Osteoblast (primary cell): Measurements from ENCODE around the gene COPA. TPM values are rescaled to one million over a fixed set of nuclear protein-coding genes. Genes with fewer than 3 reads are reported as not detected.

Experiments
- DNase-seq: peaks from one replicate; pipeline ENCODE4 v3.0.0; 2011; ENCODE audit warnings: low spot score, mixed read lengths; ENCODE audit not compliant: insufficient read length; ENCODE audit errors: missing footprints
- H2AFZ ChIP-seq: 2 replicates; pipeline ENCODE4 v1.6.0; 2011; ENCODE audit warnings: mild to moderate bottlenecking, low read length
- H3K27ac ChIP-seq: 2 replicates; pipeline ENCODE4 v1.5.1; 2011; ENCODE audit warnings: mild to moderate bottlenecking, low read depth, low read length, moderate library complexity
- H3K27me3 ChIP-seq: 2 replicates; pipeline ENCODE4 v1.6.0; 2012; ENCODE audit warnings: mild to moderate bottlenecking, control low read depth, inconsistent platforms, low read length, moderate library complexity; ENCODE audit not compliant: insufficient read depth
- H3K36me3 ChIP-seq: 2 replicates; pipeline ENCODE4 v1.5.1; 2011; ENCODE audit warnings: mild to moderate bottlenecking, low read length, control low read depth, moderate library complexity; ENCODE audit not compliant: insufficient read depth
- H3K4me1 ChIP-seq: 2 replicates; pipeline ENCODE4 v1.5.1; 2011; ENCODE audit warnings: mild to moderate bottlenecking, low read length, control low read depth, moderate library complexity; ENCODE audit not compliant: insufficient read depth
- H3K4me2 ChIP-seq: 2 replicates; pipeline ENCODE4 v1.6.0; 2011; ENCODE audit warnings: mild to moderate bottlenecking, low read length; ENCODE audit not compliant: insufficient read depth
- H3K4me3 ChIP-seq: fragments of 200-600 bp; sonication (generic); 3 replicates; pipeline ENCODE4 v1.5.1; 2012; ENCODE audit warnings: mild to moderate bottlenecking, low read length, inconsistent platforms; ENCODE audit not compliant: insufficient read depth
- H3K79me2 ChIP-seq: 2 replicates; pipeline ENCODE4 v1.6.0; 2012; ENCODE audit warnings: mild to moderate bottlenecking, low read length, control low read depth, inconsistent platforms; ENCODE audit not compliant: insufficient read depth
- H3K9me3 ChIP-seq: 2 replicates; pipeline ENCODE4 v1.5.1; 2011; ENCODE audit warnings: low read depth, low read length, control low read depth
- H4K20me1 ChIP-seq: 2 replicates; pipeline ENCODE4 v1.6.0; 2012; ENCODE audit warnings: mild to moderate bottlenecking, low read length, control low read depth; ENCODE audit not compliant: insufficient read depth
- CTCF ChIP-seq: IDR thresholded peaks from 2 replicates; pipeline ENCODE4 v1.5.1; 2011; ENCODE audit warnings: mild to moderate bottlenecking, low read depth, low read length, moderate library complexity; ENCODE audit errors: extremely low read depth
- total RNA-seq: library from RNA; depleted of rRNA; stranded (reverse); fragments of >200 nt; gene quantifications from 2 replicates; pipeline ENCODE4 v1.2.3, GENCODE V29; 2012

Gene COPA
- total RNA-seq, 1 donor: 282 TPM

GRCh38 chr1:160326418-160326817 lies 16.6 kb downstream of the COPA start:
- H3K4me1 ChIP-seq: no peaks in the 10 kb centered on the region
- H3K36me3 ChIP-seq: peaks cover 91% of the 10 kb centered on the region
- H4K20me1 ChIP-seq: peaks cover 25% of the 10 kb centered on the region
- DNase-seq: no peak
- H2AFZ ChIP-seq: no peak overlapping the region
- no peaks in the 10 kb centered on the region for H3K27me3 ChIP-seq
- no peaks in the 10 kb centered on the region for H3K9me3 ChIP-seq
- H3K4me2 ChIP-seq: no peak overlapping the region
- H3K4me3 ChIP-seq: no peak overlapping the region
- H3K79me2 ChIP-seq: peaks cover 84% of the 10 kb centered on the region
- no peak overlapping the region for H3K27ac ChIP-seq
- no peak for TF ChIP-seq CTCF

- no peaks in the 10 kb centered on the region for H3K9me3 ChIP-seq
- peaks cover 28% of the 10 kb centered on the region for H4K20me1 ChIP-seq
- H3K79me2 ChIP-seq: peaks cover 91% of the 10 kb centered on the region
- DNase-seq: no peak
- no peak overlapping the region for H3K4me3 ChIP-seq
- H3K4me2 ChIP-seq: no peak overlapping the region
- H3K27me3 ChIP-seq: no peaks in the 10 kb centered on the region
- H3K36me3 ChIP-seq: peaks cover 85% of the 10 kb centered on the region
- no peak overlapping the region for H2AFZ ChIP-seq
- no peak overlapping the region for H3K27ac ChIP-seq
- no peaks in the 10 kb centered on the region for H3K4me1 ChIP-seq
- no peak for TF ChIP-seq CTCF
These were observed 17.8 kb downstream of the COPA start for GRCh38 chr1:160325252-160325651.

GRCh38 chr1:160322831-160323230 lies 20.2 kb downstream of the COPA start:
- H3K27me3 ChIP-seq: no peaks in the 10 kb centered on the region
- no peaks in the 10 kb centered on the region for H3K9me3 ChIP-seq
- peaks cover 87% of the 10 kb centered on the region for H3K79me2 ChIP-seq
- H3K4me2 ChIP-seq: no peak overlapping the region
- no peak for TF ChIP-seq CTCF
- H3K4me1 ChIP-seq: no peaks in the 10 kb centered on the region
- no peak for DNase-seq
- no peak overlapping the region for H3K4me3 ChIP-seq
- peaks cover 76% of the 10 kb centered on the region for H3K36me3 ChIP-seq
- no peak overlapping the region for H3K27ac ChIP-seq
- no peak overlapping the region for H2AFZ ChIP-seq
- H4K20me1 ChIP-seq: peaks cover 33% of the 10 kb centered on the region

GRCh38 chr1:160315359-160315758 lies 27.7 kb downstream of the COPA start:
- no peak for DNase-seq
- peaks cover 57% of the 10 kb centered on the region for H3K79me2 ChIP-seq
- H3K36me3 ChIP-seq: peaks cover 80% of the 10 kb centered on the region

More at GRCh38 chr1:160315359-160315758, 27.7 kb downstream of the COPA start:
- Histone ChIP-seq H2AFZ (no peak overlapping the region), H3K4me1 (peaks cover 2% of the 10 kb centered on the region), H3K27ac (no peak overlapping the region), H3K4me3 (no peak overlapping the region), H3K9me3 (no peaks in the 10 kb centered on the region), H3K27me3 (no peaks in the 10 kb centered on the region), H3K4me2 (no peak overlapping the region), H4K20me1 (peaks cover 17% of the 10 kb centered on the region)
- no peak for TF ChIP-seq CTCF
